HCT116 (cell line): Measurements from ENCODE around the gene XRCC3. TPM values are rescaled to one million over a fixed set of nuclear protein-coding genes. Genes with fewer than 3 reads are reported as not detected.

Experiments
- ATAC-seq: fragments of 200-7000 bp; cut with Tn5 transposase; 2 replicates; pipeline ENCODE4 v1.9.1; 2020; ENCODE audit warnings: mild to moderate bottlenecking, moderate library complexity
- BruUV-seq: library from RNA; stranded (reverse); fragments of 400-500 nt; replicated peaks from 2 replicates; lab custom pipeline; 2021; lab: Mats Ljungman, UMichigan
- CTCF ChIA-PET: fragments of 300-600 bp; sonication (Branson Sonifier 250); formaldehyde crosslinking; loops from one replicate; lab custom pipeline; 2021; ENCODE audit warnings: antibody characterized with exemption; lab: Charles Lee
- POLR2A ChIA-PET: fragments of 300-600, 350-600 bp; sonication (Branson Sonifier 250); formaldehyde crosslinking; loops from one replicate; lab custom pipeline; 2021; ENCODE audit warnings: antibody characterized with exemption; lab: Charles Lee
- RAD21 ChIA-PET, 2 experiments: fragments of 300-600 bp; sonication (Branson Sonifier 250); formaldehyde crosslinking; loops; one replicate each; lab custom pipeline; 2023; ENCODE audit warnings: low total read pairs in 2 of 2; ENCODE audit not compliant: uncharacterized antibody in 2 of 2, unreplicated experiment in 2 of 2, low non-redundant PET in 1 of 2; lab: Charles Lee
- DNase-seq: peaks from one replicate; pipeline ENCODE4 v3.0.0-alpha.2; 2010; ENCODE audit warnings: low read depth, low spot score
- H2AFZ ChIP-seq: fragments of 200-600 bp; shearing (Covaris generic), sonication (generic); 2 replicates; pipeline ENCODE4 v1.6.1; 2017; ENCODE audit warnings: low read depth, mixed run types, mixed read lengths, antibody characterized with exemption, low read length; ENCODE audit not compliant: poor library complexity, severe bottlenecking
- H3K27ac ChIP-seq: 2 replicates; pipeline ENCODE4 v1.5.1; 2012; ENCODE audit warnings: low read depth, low read length
- H3K27me3 ChIP-seq: fragments of 200-600 bp; sonication (generic); 2 replicates; pipeline ENCODE4 v1.6.1; 2016; ENCODE audit warnings: mixed run types, low read length, mixed read lengths; ENCODE audit not compliant: insufficient read depth
- H3K36me3 ChIP-seq, 2 experiments: fragments of 200-500 bp in 1 of 2; fragments of 200-600 bp in 1 of 2; sonication (Bioruptor generic) in 1 of 2; sonication (generic) in 1 of 2; 2 replicates each; pipeline versions ENCODE4 v1.5.1 to v1.6.1; 2014 to 2016; ENCODE audit warnings: low read length in 2 of 2, inconsistent platforms in 1 of 2, mixed read lengths in 1 of 2, mixed run types in 1 of 2; ENCODE audit not compliant: insufficient read depth in 2 of 2, control insufficient read depth in 1 of 2
- H3K4me1 ChIP-seq, 2 experiments: fragments of 200-600 bp in 1 of 2; sonication (generic) in 1 of 2; 2 replicates each; pipeline versions ENCODE4 v1.5.1 to v1.6.1; 2012 to 2017; ENCODE audit warnings: low read length in 2 of 2, inconsistent platforms in 1 of 2, mild to moderate bottlenecking in 1 of 2, mixed read lengths in 1 of 2, mixed run types in 1 of 2, moderate library complexity in 1 of 2; ENCODE audit not compliant: insufficient read depth in 2 of 2, control insufficient read depth in 1 of 2
- H3K4me2 ChIP-seq: fragments of 200-600 bp; sonication (generic); 2 replicates; pipeline ENCODE4 v1.6.1; 2017; ENCODE audit warnings: mixed run types, low read length, mixed read lengths
- H3K4me3 ChIP-seq, 2 experiments: fragments of 200-600 bp in 1 of 2; sonication (generic) in 1 of 2; replicated peaks in 1 of 2; 2 replicates each; pipeline ENCODE4 v1.5.1; 2011 to 2016; ENCODE audit warnings: low read length in 2 of 2, control low read depth in 1 of 2, low read depth in 1 of 2, mild to moderate bottlenecking in 1 of 2, mixed read lengths in 1 of 2, mixed run types in 1 of 2
- H3K79me2 ChIP-seq: fragments of 200-600 bp; sonication (generic); 2 replicates; pipeline ENCODE4 v1.6.1; 2017; ENCODE audit warnings: mild to moderate bottlenecking, mixed run types, low read length, moderate library complexity, mixed read lengths; ENCODE audit not compliant: insufficient read depth
- H3K9ac ChIP-seq: fragments of 200-600 bp; sonication (generic); 2 replicates; pipeline ENCODE4 v1.6.1; 2016; ENCODE audit warnings: low read length, mixed read lengths
- H3K9me2 ChIP-seq: fragments of 200-600 bp; sonication (generic), shearing (Covaris generic); 2 replicates; pipeline ENCODE4 v1.6.1; 2017; ENCODE audit warnings: mixed run types, mild to moderate bottlenecking, moderate library complexity; ENCODE audit not compliant: insufficient read depth
- H3K9me3 ChIP-seq, 2 experiments: fragments of 200-500 bp in 1 of 2; fragments of 200-600 bp in 1 of 2; sonication (Bioruptor generic) in 1 of 2; sonication (generic) in 1 of 2; 2 replicates each; pipeline ENCODE4 v1.6.1; 2014 to 2017; ENCODE audit warnings: low read length in 2 of 2, mixed read lengths in 2 of 2, inconsistent platforms in 1 of 2, low read depth in 1 of 2, mild to moderate bottlenecking in 1 of 2, mixed run types in 1 of 2, moderate library complexity in 1 of 2; ENCODE audit not compliant: control insufficient read depth in 1 of 2, insufficient read depth in 1 of 2
- H4K20me1 ChIP-seq: fragments of 200-600 bp; sonication (generic), shearing (Covaris generic); 2 replicates; pipeline ENCODE4 v1.6.1; 2017; ENCODE audit warnings: mixed run types, mild to moderate bottlenecking, moderate library complexity; ENCODE audit not compliant: insufficient read depth
- CBX3 ChIP-seq: IDR thresholded peaks from 2 replicates; pipeline ENCODE4 v1.6.1; 2012; ENCODE audit warnings: low read depth
- CEBPB ChIP-seq: IDR thresholded peaks from 2 replicates; pipeline ENCODE4 v1.6.1; 2012; ENCODE audit warnings: low read depth
- EGR1 ChIP-seq: IDR thresholded peaks from 2 replicates; pipeline ENCODE4 v1.6.1; 2012; ENCODE audit warnings: low read depth
- EZH2phosphoT487 ChIP-seq: fragments of 200-600 bp; IDR thresholded peaks from 2 replicates; pipeline ENCODE4 v1.6.1; 2018; ENCODE audit warnings: antibody characterized with exemption, borderline replicate concordance
- MAX ChIP-seq: IDR thresholded peaks from 2 replicates; pipeline ENCODE4 v1.6.1; 2012
- POLR2A ChIP-seq: IDR thresholded peaks from 2 replicates; pipeline ENCODE4 v1.7.0; 2011; ENCODE audit warnings: borderline replicate concordance; ENCODE audit not compliant: insufficient read depth, insufficient read length; ENCODE audit errors: extremely low read depth
- SRF ChIP-seq: IDR thresholded peaks from 2 replicates; pipeline ENCODE4 v1.6.1; 2012; ENCODE audit warnings: low read depth
- YY1 ChIP-seq: IDR thresholded peaks from 2 replicates; pipeline ENCODE4 v1.6.1; 2011; ENCODE audit warnings: low read length, low read depth, moderate library complexity, mild to moderate bottlenecking; ENCODE audit not compliant: insufficient replicate concordance; ENCODE audit errors: extremely low read depth
- ZFX ChIP-seq: fragments of 450-650 bp; IDR thresholded peaks from 2 replicates; pipeline ENCODE4 v1.6.1; 2017
- intact Hi-C: fragments of 100-400 bp; cut with micrococcal nuclease; formaldehyde crosslinking; loops from 2 replicates; pipeline ENCODE4 v1.10.0; 2022
- total RNA-seq: library from RNA; stranded (reverse); gene quantifications from one replicate; pipeline ENCODE4 v1.2.1, GENCODE V29; 2021; ENCODE audit not compliant: unreplicated experiment

Gene XRCC3
- total RNA-seq, 1 experiment from 2014 or later = 48.7 TPM

- H3K36me3 ChIP-seq = peaks cover 3% of the 10 kb centered on the region in 2 experiments; a peak in 3 of 4 replicates
- ChIA-PET POLR2A (no interaction called here), RAD21 (no interaction called here), CTCF (no interaction called here)
- TF ChIP-seq ZFX (no peak), EGR1 (no peak), CBX3 (no peak)
- intact Hi-C loops = no loop called here
- no peaks in the 10 kb centered on the region for H4K20me1 ChIP-seq
- no peak overlapping the region for H3K4me2 ChIP-seq
- H3K4me1 ChIP-seq = no peaks in the 10 kb centered on the region
- no peak overlapping the region for H2AFZ ChIP-seq
- DNase-seq (no peak), ATAC-seq (no peak)
- H3K27me3 ChIP-seq = no peaks in the 10 kb centered on the region
- no peaks in the 10 kb centered on the region for H3K79me2 ChIP-seq
- BruUV-seq = no TSS peak
- no peaks in the 10 kb centered on the region for H3K9me2 ChIP-seq
- no peak overlapping the region for H3K4me3 ChIP-seq
- H3K9me3 ChIP-seq = no peaks in the 10 kb centered on the region
- H3K9ac ChIP-seq = no peak overlapping the region
- H3K27ac ChIP-seq = no peak overlapping the region
Measured at GRCh38 chr14:103737432-103738045, 22.3 kb upstream of the XRCC3 start.

- H3K4me2 ChIP-seq = no peak overlapping the region
- no peaks in the 10 kb centered on the region for H3K4me1 ChIP-seq
- POLR2A ChIA-PET = no interaction called here
- RAD21 ChIA-PET = no interaction called here
- no peaks in the 10 kb centered on the region for H3K9me3 ChIP-seq
- H4K20me1 ChIP-seq = no peaks in the 10 kb centered on the region
- H3K27ac ChIP-seq = no peak overlapping the region
- TF ChIP-seq POLR2A = no peak
- no peak for TF ChIP-seq ZFX
- no peak for TF ChIP-seq MAX
- TF ChIP-seq YY1 = no peak
- TF ChIP-seq CEBPB = no peak
- TF ChIP-seq SRF = no peak
- no peak for TF ChIP-seq EZH2phosphoT487
- no peak for TF ChIP-seq EGR1
- no peak for DNase-seq
- no TSS peak for BruUV-seq
- H3K79me2 ChIP-seq = no peaks in the 10 kb centered on the region
- no peak overlapping the region for H3K9ac ChIP-seq
- H3K4me3 ChIP-seq = no peak overlapping the region
- intact Hi-C loops = no loop called here
- peaks cover 3 to 5% of the 10 kb centered on the region in 2 experiments; a peak in 3 of 4 replicates for H3K36me3 ChIP-seq
- no peaks in the 10 kb centered on the region for H3K27me3 ChIP-seq
- no peaks in the 10 kb centered on the region for H3K9me2 ChIP-seq
- H2AFZ ChIP-seq = no peak overlapping the region
- CTCF ChIA-PET = no interaction called here
- no peak for ATAC-seq
Measured at GRCh38 chr14:103736546-103737431, 21.5 kb upstream of the XRCC3 start.
